GM12878 (cell line): ENCODE results near the gene APOBEC3B. TPM values are rescaled to one million over a fixed set of nuclear protein-coding genes. Genes with fewer than 3 reads are reported as not detected.

Source experiments
- ATAC-seq: fragments of 200-7000 bp; cut with Tn5 transposase; 3 replicates; pipeline ENCODE4 v1.9.1; 2020; ENCODE audit warnings: mild to moderate bottlenecking, moderate library complexity
- BruUV-seq: library from RNA; stranded (reverse); fragments of 400-500 nt; replicated peaks from 2 replicates; lab custom pipeline; 2021; lab: Mats Ljungman, UMichigan
- CTCF ChIA-PET: fragments of 300-600 bp; sonication (Branson Sonifier 250); formaldehyde crosslinking; extraction: SDS; loops from one replicate; lab custom pipeline; 2021; ENCODE audit warnings: inconsistent platforms; lab: Yijun Ruan, JAX
- POLR2A ChIA-PET: fragments of 350-600 bp; formaldehyde crosslinking; extraction: SDS; loops from one replicate; lab custom pipeline; 2021; ENCODE audit warnings: inconsistent platforms; lab: Charles Lee
- RAD21 ChIA-PET: fragments of 300-600 bp; sonication (Branson Sonifier 250); formaldehyde crosslinking; loops from one replicate; lab custom pipeline; 2023; ENCODE audit warnings: antibody characterized with exemption; ENCODE audit not compliant: unreplicated experiment; lab: Charles Lee
- SMC1A ChIA-PET: fragments of 300-600 bp; sonication (Branson Sonifier 250); formaldehyde crosslinking; loops from one replicate; lab custom pipeline; 2023; ENCODE audit not compliant: unreplicated experiment, uncharacterized antibody; lab: Charles Lee
- DNase-seq: peaks from one replicate; pipeline ENCODE4 v3.0.0-alpha.2; 2011; ENCODE audit warnings: low read depth, low spot score
- FAIRE-seq: peaks from 3 replicates; lab custom pipeline; 2011; peaks lifted over from hg19 to GRCh38; lab: Jason Lieb, UNC
- H2AFZ ChIP-seq: 2 replicates; pipeline ENCODE4 v1.6.0; 2011; ENCODE audit warnings: low read depth, low read length, control low read depth; ENCODE audit not compliant: control insufficient read depth
- H3K27ac ChIP-seq: 2 replicates; pipeline ENCODE4 v1.5.1; 2011; ENCODE audit warnings: control low read depth; ENCODE audit not compliant: control insufficient read depth, insufficient read depth
- H3K27me3 ChIP-seq, 2 experiments: replicated peaks in 1 of 2; 2 replicates each; pipeline versions ENCODE4 v1.6.0 to v1.6.1; 2011; ENCODE audit warnings: low read length in 1 of 2; ENCODE audit not compliant: control insufficient read depth in 2 of 2, insufficient read depth in 2 of 2
- H3K36me3 ChIP-seq, 2 experiments: 2 replicates each; pipeline ENCODE4 v1.5.1; 2011; ENCODE audit warnings: low read length in 1 of 2; ENCODE audit not compliant: control insufficient read depth in 2 of 2, insufficient read depth in 2 of 2
- H3K4me1 ChIP-seq: 2 replicates; pipeline ENCODE4 v1.6.1; 2011; ENCODE audit warnings: mild to moderate bottlenecking, low read length, moderate library complexity, mixed read lengths; ENCODE audit not compliant: control insufficient read depth, insufficient read depth
- H3K4me2 ChIP-seq: 2 replicates; pipeline ENCODE4 v1.6.0; 2011; ENCODE audit warnings: control low read depth; ENCODE audit not compliant: control insufficient read depth, insufficient read depth
- H3K4me3 ChIP-seq: fragments of 200-600 bp; sonication (generic); 2 replicates; pipeline ENCODE4 v1.5.1; 2016
- H3K79me2 ChIP-seq: 2 replicates; pipeline ENCODE4 v1.6.0; 2011; ENCODE audit warnings: low read length; ENCODE audit not compliant: control insufficient read depth, insufficient read depth
- H3K9ac ChIP-seq: 2 replicates; pipeline ENCODE4 v1.8.0; 2011; ENCODE audit warnings: low read length, control low read depth, mixed read lengths; ENCODE audit not compliant: control insufficient read depth, insufficient read depth
- H3K9me3 ChIP-seq: replicated peaks from 3 replicates; pipeline ENCODE4 v1.5.1; 2011; ENCODE audit warnings: mild to moderate bottlenecking, low read length; ENCODE audit not compliant: control insufficient read depth, insufficient read depth
- H4K20me1 ChIP-seq: 2 replicates; pipeline ENCODE4 v1.6.0; 2011; ENCODE audit not compliant: control insufficient read depth, insufficient read depth
- BCL3 ChIP-seq: IDR thresholded peaks from 2 replicates; pipeline ENCODE4 v1.6.1; 2011; ENCODE audit warnings: borderline replicate concordance, low read depth, mild to moderate bottlenecking, moderate library complexity, low read length; ENCODE audit not compliant: insufficient read depth, poor library complexity, severe bottlenecking
- BRCA1 ChIP-seq: IDR thresholded peaks from 2 replicates; pipeline ENCODE4 v1.6.1; 2011; ENCODE audit warnings: low read depth, low read length, improper control_type of control experiment
- CHD1 ChIP-seq: IDR thresholded peaks from 2 replicates; pipeline ENCODE4 v1.6.1; 2012; ENCODE audit warnings: low read depth, low read length, improper control_type of control experiment
- CREM ChIP-seq: IDR thresholded peaks from 2 replicates; pipeline ENCODE4 v1.6.1; 2014; ENCODE audit warnings: antibody characterized with exemption, low read depth
- EP300 ChIP-seq, 2 experiments: fragments of 150-350 bp in 1 of 2; IDR thresholded peaks; 2 replicates each; pipeline ENCODE4 v1.6.1; 2011 to 2012; ENCODE audit warnings: low read depth in 2 of 2, low read length in 2 of 2, borderline replicate concordance in 1 of 2, improper control_type of control experiment in 1 of 2, inconsistent platforms in 1 of 2; ENCODE audit not compliant: control insufficient read depth in 1 of 2
- RAD51 ChIP-seq: fragments of 450-650 bp; IDR thresholded peaks from 2 replicates; pipeline ENCODE4 v1.6.1; 2016; ENCODE audit warnings: moderate library complexity, mild to moderate bottlenecking, inconsistent platforms
- RCOR1 ChIP-seq: conservative IDR thresholded peaks from 2 replicates; pipeline ENCODE4 v1.6.1; 2012; ENCODE audit warnings: low read depth, low read length, improper control_type of control experiment
- REST ChIP-seq: IDR thresholded peaks from 2 replicates; pipeline ENCODE4 v1.6.1; 2012; ENCODE audit warnings: mild to moderate bottlenecking, low read depth, low read length
- SIN3A ChIP-seq: IDR thresholded peaks from 2 replicates; pipeline ENCODE4 v1.6.1; 2012; ENCODE audit warnings: low read depth, low read length, improper control_type of control experiment
- SIX5 ChIP-seq: IDR thresholded peaks from 2 replicates; pipeline ENCODE4 v1.6.1; 2011; ENCODE audit warnings: mild to moderate bottlenecking, low read depth, low read length, moderate library complexity; ENCODE audit not compliant: severe bottlenecking
- SMAD5 ChIP-seq: IDR thresholded peaks from 2 replicates; pipeline ENCODE4 v1.6.1; 2016; ENCODE audit warnings: antibody characterized with exemption, low read depth
- SUZ12 ChIP-seq: fragments of 200-600 bp; sonication (generic); IDR thresholded peaks from one replicate; pipeline ENCODE4 v1.6.1; 2018; ENCODE audit warnings: antibody characterized with exemption, mild to moderate bottlenecking; ENCODE audit not compliant: unreplicated experiment
- TBL1XR1 ChIP-seq: IDR thresholded peaks from 2 replicates; pipeline ENCODE4 v1.6.1; 2012; ENCODE audit warnings: low read depth, low read length, improper control_type of control experiment
- ZBED1 ChIP-seq: IDR thresholded peaks from 2 replicates; pipeline ENCODE4 v1.6.1; 2016; ENCODE audit warnings: borderline replicate concordance
- ZNF24 ChIP-seq: fragments of 450-650 bp; IDR thresholded peaks from 2 replicates; pipeline ENCODE4 v1.6.1; 2017; ENCODE audit warnings: antibody characterized with exemption, mild to moderate bottlenecking
- WGBS: methylation state at CpG from one replicate; pipeline ENCODE4 v1.1.6; 2016; ENCODE audit warnings: low lambda C conversion rate; ENCODE audit not compliant: insufficient replicate concordance, insufficient coverage; ENCODE audit errors: missing lambda C conversion rate; 5-methylcytosine and 5-hydroxymethylcytosine counted together
- in situ Hi-C: fragments of 300-500 bp; cut with MboI; formaldehyde crosslinking; loops from 9 replicates; pipeline ENCODE4 v1.14.3; 2018; ENCODE audit warnings: mixed read lengths
- intact Hi-C: fragments of 100-400 bp; cut with micrococcal nuclease; formaldehyde crosslinking; loops from one replicate; pipeline ENCODE4 v1.14.2; 2022; ENCODE audit not compliant: unreplicated experiment
- polyA plus RNA-seq, 11 experiments: library from polyadenylated mRNA; depleted of rRNA in 4 of 11; unstranded in 6 of 11; stranded (reverse) in 5 of 11; fragments of >200 nt; fragmentation: Nextera tagmentation in 4 of 11; fragmentation: Illumina TruSeq in 1 of 11; extraction: Ambion mirVana in 4 of 11; extraction: Trizol in 1 of 11; gene quantifications; 1 replicate in 1 of 11; 2 replicates in 10 of 11; pipeline versions ENCODE4 v1.2.1 to v1.2.3, GENCODE V29; 2011 to 2016; ENCODE audit warnings: inconsistent platforms in 2 of 11, missing spikeins in 2 of 11, low read depth in 1 of 11
- total RNA-seq, 4 experiments: library from RNA; depleted of rRNA in 3 of 4; stranded (reverse); fragments of >200 nt in 3 of 4; fragmentation: Illumina TruSeq in 1 of 4; extraction: Trizol in 1 of 4; gene quantifications; 2 replicates each; pipeline versions ENCODE4 v1.2.1 to v1.2.3, GENCODE V29; 2013 to 2021

Gene APOBEC3B
- total and polyA plus RNA-seq, 10 of the 15 experiments (the other 5 are each of a cell fraction or from before 2014, with no cell fraction given): 2.4 to 75.1 (median 30.9) TPM

- ATAC-seq: peak; percentile 47
These were observed 27.6 kb upstream of the APOBEC3B start for GRCh38 chr22:38954414-38955043.

More at GRCh38 chr22:38954414-38955043, 27.6 kb upstream of the APOBEC3B start:
- Histone ChIP-seq H3K9me3 (no peaks in the 10 kb centered on the region), H3K79me2 (no peaks in the 10 kb centered on the region), H3K4me1 (peaks cover 24% of the 10 kb centered on the region), H3K27me3 (no peaks in the 10 kb centered on the region), H3K4me3 (no peak overlapping the region), H2AFZ (peak overlapping the region; percentile 21; the same call in 1 of the 2 replicates), H3K9ac (peak overlapping the region; percentile 73; the same call in 1 of the 2 replicates), H3K36me3 (no peaks in the 10 kb centered on the region), H3K27ac (peak overlapping the region; percentile 78), H4K20me1 (no peaks in the 10 kb centered on the region), H3K4me2 (peak overlapping the region; percentile 39)
- in situ Hi-C loops: no loop called here
- ChIA-PET CTCF (interaction anchor here (1.0 to 6.4 kb wide), 5 partner anchors 13 to 84 kb away, joined by 3 to 41 read pairs (median 10); no protein-coding TSS in a partner anchor), RAD21 (interaction anchor here (0.6 to 1.6 kb wide), 7 partner anchors 12 to 193 kb away, joined by 3 to 7 read pairs (median 4); partner anchors contain the start of gene CBX6), SMC1A (interaction anchor here (0.8 to 1.8 kb wide), 5 partner anchors 12 to 140 kb away, joined by 3 to 7 read pairs (median 4); partner anchors contain the start of gene APOBEC3B), POLR2A (interaction anchor here (0.9 to 1.5 kb wide), 2 partner anchors 13 to 84 kb away, joined by 4 to 7 read pairs; no protein-coding TSS in a partner anchor)
- no TSS peak for BruUV-seq
- FAIRE-seq (no peak), DNase-seq (no peak)
- intact Hi-C loops: no loop called here
- WGBS: 55% methylated on average over 11 of the region's 13 CpGs
- no peak for TF ChIP-seq RCOR1
- no peak for TF ChIP-seq ZBED1
- TF ChIP-seq SIX5: no peak
- TF ChIP-seq CREM: no peak
- TF ChIP-seq ZNF24: no peak
- no peak for TF ChIP-seq RAD51
- TF ChIP-seq BCL3: no peak
- TF ChIP-seq CHD1: no peak
- no peak for TF ChIP-seq SIN3A
- TF ChIP-seq SMAD5: no peak
- TF ChIP-seq BRCA1: no peak
- no peak for TF ChIP-seq REST
- no peak for TF ChIP-seq EP300 (IDR thresholded peaks at IDR 0.05; ENCODE audit: borderline replicate concordance in 1 of 2, control insufficient read depth in 1 of 2, low read depth in 2 of 2, low read length in 2 of 2)
- no peak for TF ChIP-seq TBL1XR1
- no peak for TF ChIP-seq SUZ12
